K562 (cell line): ENCODE results near the gene RTCB. TPM values are rescaled to one million over a fixed set of nuclear protein-coding genes. Genes with fewer than 3 reads are reported as not detected.

Source experiments
- ATAC-seq: fragments of 200-7000 bp; cut with Tn5 transposase; 3 replicates; pipeline ENCODE4 v1.9.1; 2020; ENCODE audit warnings: moderate library complexity
- BruUV-seq: library from RNA; stranded (reverse); fragments of 400-500 nt; replicated peaks from 2 replicates; lab custom pipeline; 2021; lab: Mats Ljungman, UMichigan
- CTCF ChIA-PET: fragments of 300-600 bp; formaldehyde crosslinking; extraction: SDS; loops from one replicate; lab custom pipeline; 2021; ENCODE audit warnings: low intra/inter-chr PET ratio; lab: Yijun Ruan, JAX
- POLR2A ChIA-PET: fragments of 300-600, 350-650 bp; sonication (Branson Sonifier 250); formaldehyde crosslinking; extraction: SDS; loops from one replicate; lab custom pipeline; 2021; ENCODE audit warnings: antibody characterized with exemption, inconsistent platforms; lab: Yijun Ruan, JAX
- DNase-seq, 4 experiments: peaks; one replicate each; pipeline versions ENCODE4 v3.0.0 to v3.0.0-alpha.2; 2011 to 2018; ENCODE audit warnings: low spot score in 3 of 4, mixed read lengths in 3 of 4; ENCODE audit errors: extremely low read depth in 1 of 4
- FAIRE-seq: peaks from 2 replicates; lab custom pipeline; 2011; peaks lifted over from hg19 to GRCh38; lab: Jason Lieb, UNC
- H2AFZ ChIP-seq: 2 replicates; pipeline ENCODE4 v1.6.0; 2011; ENCODE audit warnings: low read depth, low read length, control low read depth, inconsistent platforms
- H3K27ac ChIP-seq: fragments of 200-600 bp; 3 replicates; pipeline ENCODE4 v1.8.0; 2011; ENCODE audit warnings: low read depth, mild to moderate bottlenecking, control low read depth, inconsistent platforms, low read length, moderate library complexity, mixed read lengths; ENCODE audit errors: extremely low read depth
- H3K27me3 ChIP-seq, 2 experiments: fragments of 300-600 bp in 1 of 2; 2 replicates in 1 of 2; 3 replicates in 1 of 2; pipeline versions ENCODE4 v1.6.0 to v1.8.0; 2011; ENCODE audit warnings: inconsistent platforms in 2 of 2, low read length in 2 of 2, mild to moderate bottlenecking in 1 of 2, mixed read lengths in 1 of 2, moderate library complexity in 1 of 2; ENCODE audit not compliant: control insufficient read depth in 2 of 2, insufficient read depth in 2 of 2
- H3K36me3 ChIP-seq: fragments of 300-600 bp; 3 replicates; pipeline ENCODE4 v1.8.0; 2011; ENCODE audit warnings: mild to moderate bottlenecking, low read length, inconsistent platforms; ENCODE audit not compliant: control insufficient read depth, insufficient read depth
- H3K4me1 ChIP-seq, 2 experiments: fragments of 200-600 bp in 1 of 2; replicated peaks in 1 of 2; 2 replicates in 1 of 2; 3 replicates in 1 of 2; pipeline versions ENCODE4 v1.5.1 to v1.8.0; 2011; ENCODE audit warnings: inconsistent platforms in 2 of 2, low read length in 2 of 2, mild to moderate bottlenecking in 1 of 2, mixed read lengths in 1 of 2, moderate library complexity in 1 of 2; ENCODE audit not compliant: control insufficient read depth in 2 of 2, insufficient read depth in 2 of 2
- H3K4me2 ChIP-seq: 2 replicates; pipeline ENCODE4 v1.6.1; 2011; ENCODE audit warnings: low read length, control low read depth, inconsistent platforms, mixed read lengths; ENCODE audit not compliant: insufficient read depth
- H3K4me3 ChIP-seq: fragments of 200-600 bp; sonication (generic), shearing (Covaris generic); 2 replicates; pipeline ENCODE4 v1.5.1; 2016; ENCODE audit warnings: control low read depth, inconsistent platforms
- H3K79me2 ChIP-seq: fragments of 200-600 bp; 3 replicates; pipeline ENCODE4 v1.8.0; 2011; ENCODE audit warnings: low read length, inconsistent platforms; ENCODE audit not compliant: control insufficient read depth, insufficient read depth
- H3K9ac ChIP-seq, 2 experiments: 2 replicates each; pipeline versions ENCODE4 v1.6.0 to v1.6.1; 2011; ENCODE audit warnings: low read depth in 2 of 2, low read length in 2 of 2, control low read depth in 1 of 2, inconsistent platforms in 1 of 2, mild to moderate bottlenecking in 1 of 2, mixed read lengths in 1 of 2; ENCODE audit not compliant: insufficient read depth in 1 of 2
- H3K9me1 ChIP-seq: one replicate; pipeline ENCODE4 v1.6.0; 2011; ENCODE audit warnings: inconsistent platforms, mild to moderate bottlenecking, low read length, moderate library complexity; ENCODE audit not compliant: control insufficient read depth, insufficient read depth
- H3K9me3 ChIP-seq: replicated peaks from 2 replicates; pipeline ENCODE4 v1.5.1; 2011; ENCODE audit warnings: low read depth, low read length, inconsistent platforms; ENCODE audit not compliant: control insufficient read depth, insufficient read depth
- H4K20me1 ChIP-seq: replicated peaks from 2 replicates; pipeline ENCODE4 v1.6.1; 2011; ENCODE audit warnings: low read length, inconsistent platforms, mixed read lengths; ENCODE audit not compliant: control insufficient read depth, insufficient read depth
- ASH1L ChIP-seq: fragments of 450-650 bp; IDR thresholded peaks from 2 replicates; pipeline ENCODE4 v1.6.1; 2018; ENCODE audit warnings: borderline replicate concordance, mild to moderate bottlenecking, low read depth; ENCODE audit not compliant: partially characterized antibody
- FOS ChIP-seq: IDR thresholded peaks from 3 replicates; pipeline ENCODE4 v1.6.1; 2011; ENCODE audit not compliant: insufficient read length; ENCODE audit errors: extremely low read depth
- MECOM ChIP-seq: fragments of 250-450 bp; sonication (Bioruptor Pico); IDR thresholded peaks from 2 replicates; pipeline ENCODE4 v1.8.0; 2022; ENCODE audit warnings: inconsistent platforms
- NFYB ChIP-seq: IDR thresholded peaks from 2 replicates; pipeline ENCODE4 v1.6.1; 2011; ENCODE audit warnings: mild to moderate bottlenecking, moderate library complexity; ENCODE audit not compliant: insufficient read length; ENCODE audit errors: extremely low read depth
- NR2F6 ChIP-seq: fragments of 450-650 bp; formaldehyde crosslinking; IDR thresholded peaks from 2 replicates; pipeline ENCODE4 v1.4.0; 2020; ENCODE audit warnings: mild to moderate bottlenecking
- PCBP1 ChIP-seq: fragments of 200-400 bp; formaldehyde crosslinking; IDR thresholded peaks from 2 replicates; pipeline ENCODE4 v1.6.1; 2018; ENCODE audit warnings: mild to moderate bottlenecking, low read depth, low read length; ENCODE audit not compliant: poor library complexity, severe bottlenecking
- RBM15 ChIP-seq: fragments of 200-400 bp; formaldehyde crosslinking; IDR thresholded peaks from 2 replicates; pipeline ENCODE4 v1.6.1; 2018; ENCODE audit warnings: mild to moderate bottlenecking, low read length, moderate library complexity; ENCODE audit not compliant: insufficient read depth
- SPI1 ChIP-seq: IDR thresholded peaks from 2 replicates; pipeline ENCODE4 v1.6.1; 2011; ENCODE audit warnings: low read depth, low read length, control low read depth, borderline replicate concordance
- TARDBP ChIP-seq: fragments of 450-650 bp; IDR thresholded peaks from 2 replicates; pipeline ENCODE4 v1.6.1; 2016
- ZNF165 ChIP-seq: fragments of 250-450 bp; sonication (Bioruptor Pico); IDR thresholded peaks from 2 replicates; pipeline ENCODE4 v1.4.0; 2020; ENCODE audit warnings: borderline replicate concordance
- WGBS: fragments of 100-300 bp; shearing (Covaris generic); methylation state at CpG from one replicate; pipeline ENCODE4 v1.1.6; 2016; ENCODE audit warnings: low coverage, mixed read lengths; ENCODE audit not compliant: insufficient coverage; ENCODE audit errors: missing lambda C conversion rate; 5-methylcytosine and 5-hydroxymethylcytosine counted together
- in situ Hi-C: fragments of 300-500 bp; cut with MboI; formaldehyde crosslinking; loops from 4 replicates; pipeline ENCODE4 v1.15.0; 2018; ENCODE audit warnings: inconsistent platforms, mixed read lengths
- intact Hi-C: fragments of 100-400 bp; cut with micrococcal nuclease; formaldehyde crosslinking; loops from 2 replicates; pipeline ENCODE4 v1.14.2; 2022
- polyA plus RNA-seq, 8 experiments: library from polyadenylated mRNA; depleted of rRNA in 4 of 8; stranded (reverse) in 5 of 8; unstranded in 3 of 8; fragments of >200 nt; fragmentation: Nextera tagmentation in 2 of 8; fragmentation: Illumina TruSeq in 1 of 8; extraction: Ambion mirVana in 2 of 8; extraction: Trizol in 1 of 8; gene quantifications; 2 replicates each; pipeline versions ENCODE4 v1.2.1 to v1.2.3, GENCODE V29; 2011 to 2014; ENCODE audit warnings: inconsistent platforms in 1 of 8, missing spikeins in 1 of 8
- total RNA-seq, 7 experiments: library from RNA; depleted of rRNA in 6 of 7; stranded (reverse); fragments of >200 nt in 6 of 7; fragmentation: Illumina TruSeq in 2 of 7; extraction: Trizol in 2 of 7; gene quantifications; 2 replicates each; pipeline versions ENCODE4 v1.2.1 to v1.2.3, GENCODE V29; 2011 to 2021; ENCODE audit warnings: low replicate concordance in 1 of 7
- TF ChIP-seq, protein P1 (sequence below): fragments of 450-650 bp; IDR thresholded peaks from 2 replicates; pipeline ENCODE4 v1.6.1; 2016; ENCODE audit warnings: missing biosample characterization, missing genetic modification characterization

The RTCB gene
- total and polyA plus RNA-seq, 9 of the 15 experiments (the other 6 are each of a cell fraction or from before 2014, with no cell fraction given), result 80.3 to 269 (median 92.3) TPM

DNA sequence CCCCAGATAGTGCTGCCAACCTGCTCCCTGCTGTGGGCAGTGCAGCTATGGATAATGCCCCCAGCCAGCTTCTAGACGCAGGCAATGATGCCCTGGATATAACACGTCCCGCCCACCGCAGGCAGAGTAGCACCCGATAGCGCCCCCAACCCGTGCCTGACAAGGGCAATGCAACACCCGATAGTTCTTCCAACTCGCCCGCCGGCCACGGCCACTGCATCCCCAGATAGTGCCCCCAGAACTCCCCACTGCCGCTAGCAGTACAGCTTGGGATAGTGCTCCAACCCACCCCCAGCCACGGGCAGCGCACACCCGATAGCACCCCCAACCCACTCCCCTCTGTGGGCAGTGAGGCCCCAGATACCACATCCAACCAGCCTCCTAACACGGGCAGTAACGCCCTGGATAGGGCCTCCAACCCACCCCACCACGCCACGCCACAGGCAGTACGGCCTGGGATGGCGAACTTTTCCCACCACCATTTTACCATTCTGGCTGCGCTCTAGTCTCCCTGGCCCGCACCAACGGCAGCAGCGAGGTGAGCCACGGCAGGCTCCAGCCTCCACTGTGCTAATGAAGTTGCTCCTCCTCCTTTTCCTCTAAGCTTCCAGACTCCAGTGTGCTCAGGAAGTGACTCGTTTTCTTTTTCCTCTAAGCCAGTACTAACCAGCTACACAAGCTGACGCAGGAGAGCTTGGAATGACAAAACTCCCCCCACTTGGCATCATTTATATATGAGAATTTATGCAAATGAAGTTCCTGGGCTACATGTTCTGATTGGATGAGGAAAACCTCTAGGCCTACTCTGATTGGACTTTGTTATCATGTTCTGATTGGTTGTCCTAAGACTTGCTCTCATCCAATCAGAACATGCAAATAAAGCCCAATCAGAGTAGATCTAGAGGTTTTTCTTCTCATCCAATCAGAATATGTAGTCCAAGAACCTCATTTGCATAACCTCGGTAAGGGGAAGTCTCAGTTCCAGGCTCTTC lies 57.4 kb downstream of the RTCB start:
- H3K4me2 ChIP-seq, result no peak overlapping the region
- H4K20me1 ChIP-seq, result no peaks in the 10 kb centered on the region
- DNase-seq (peak in 2 of 4 experiments; percentile 6 to 30), FAIRE-seq (no peak), ATAC-seq (peak; percentile 55)
- no peak overlapping the region for H3K9ac ChIP-seq
- no peaks in the 10 kb centered on the region for H3K79me2 ChIP-seq
- H3K4me3 ChIP-seq, result no peak overlapping the region
- H3K9me1 ChIP-seq, result no peaks in the 10 kb centered on the region
- peaks cover 0 to 7% of the 10 kb centered on the region in 2 experiments; a peak in 3 of 5 replicates for H3K27me3 ChIP-seq
- H2AFZ ChIP-seq, result no peak overlapping the region
- intact Hi-C loops (no loop called here), in situ Hi-C loops (no loop called here)
- 17% methylated on average over 20 of the region's 30 CpGs for WGBS
- H3K4me1 ChIP-seq, result peaks cover 0 to 14% of the 10 kb centered on the region in 2 experiments; a peak in 2 of 5 replicates
- POLR2A ChIA-PET, result interaction anchor here (0.6 kb wide), 1 partner anchor 517 kb away, joined by 3 read pairs; no protein-coding TSS in a partner anchor
- no peak overlapping the region for H3K27ac ChIP-seq
- TF ChIP-seq, protein P1, sequence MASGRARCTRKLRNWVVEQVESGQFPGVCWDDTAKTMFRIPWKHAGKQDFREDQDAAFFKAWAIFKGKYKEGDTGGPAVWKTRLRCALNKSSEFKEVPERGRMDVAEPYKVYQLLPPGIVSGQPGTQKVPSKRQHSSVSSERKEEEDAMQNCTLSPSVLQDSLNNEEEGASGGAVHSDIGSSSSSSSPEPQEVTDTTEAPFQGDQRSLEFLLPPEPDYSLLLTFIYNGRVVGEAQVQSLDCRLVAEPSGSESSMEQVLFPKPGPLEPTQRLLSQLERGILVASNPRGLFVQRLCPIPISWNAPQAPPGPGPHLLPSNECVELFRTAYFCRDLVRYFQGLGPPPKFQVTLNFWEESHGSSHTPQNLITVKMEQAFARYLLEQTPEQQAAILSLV (tag), result no peak
- TF ChIP-seq ASH1L (peak; percentile 40), MECOM (CRISPR knock-in tag) (no peak), PCBP1 (no peak), RBM15 (no peak), NFYB (peak; percentile 27), TARDBP (no peak), NR2F6 (CRISPR knock-in tag) (no peak), FOS (peak; percentile 46), ZNF165 (CRISPR knock-in tag) (no peak), SPI1 (0 out of 2 replicates have a peak, but pooled peaks have one; percentile 10)
- no peaks in the 10 kb centered on the region for H3K9me3 ChIP-seq
- CTCF ChIA-PET, result no interaction called here
- no TSS peak for BruUV-seq
- no peaks in the 10 kb centered on the region for H3K36me3 ChIP-seq
